ENCODE measurements around the gene LPO.

Gene LPO

GRCh38 chr17:58276423-58276822, 38.0 kb downstream of the LPO start:
- TF ChIP-seq ESRRG (CRISPR knock-in tag; IDR thresholded peaks at IDR 0.05) = no peak
- TF ChIP-seq ISL1 (CRISPR knock-in tag; IDR thresholded peaks at IDR 0.05) = no peak
- TF ChIP-seq, protein P1, sequence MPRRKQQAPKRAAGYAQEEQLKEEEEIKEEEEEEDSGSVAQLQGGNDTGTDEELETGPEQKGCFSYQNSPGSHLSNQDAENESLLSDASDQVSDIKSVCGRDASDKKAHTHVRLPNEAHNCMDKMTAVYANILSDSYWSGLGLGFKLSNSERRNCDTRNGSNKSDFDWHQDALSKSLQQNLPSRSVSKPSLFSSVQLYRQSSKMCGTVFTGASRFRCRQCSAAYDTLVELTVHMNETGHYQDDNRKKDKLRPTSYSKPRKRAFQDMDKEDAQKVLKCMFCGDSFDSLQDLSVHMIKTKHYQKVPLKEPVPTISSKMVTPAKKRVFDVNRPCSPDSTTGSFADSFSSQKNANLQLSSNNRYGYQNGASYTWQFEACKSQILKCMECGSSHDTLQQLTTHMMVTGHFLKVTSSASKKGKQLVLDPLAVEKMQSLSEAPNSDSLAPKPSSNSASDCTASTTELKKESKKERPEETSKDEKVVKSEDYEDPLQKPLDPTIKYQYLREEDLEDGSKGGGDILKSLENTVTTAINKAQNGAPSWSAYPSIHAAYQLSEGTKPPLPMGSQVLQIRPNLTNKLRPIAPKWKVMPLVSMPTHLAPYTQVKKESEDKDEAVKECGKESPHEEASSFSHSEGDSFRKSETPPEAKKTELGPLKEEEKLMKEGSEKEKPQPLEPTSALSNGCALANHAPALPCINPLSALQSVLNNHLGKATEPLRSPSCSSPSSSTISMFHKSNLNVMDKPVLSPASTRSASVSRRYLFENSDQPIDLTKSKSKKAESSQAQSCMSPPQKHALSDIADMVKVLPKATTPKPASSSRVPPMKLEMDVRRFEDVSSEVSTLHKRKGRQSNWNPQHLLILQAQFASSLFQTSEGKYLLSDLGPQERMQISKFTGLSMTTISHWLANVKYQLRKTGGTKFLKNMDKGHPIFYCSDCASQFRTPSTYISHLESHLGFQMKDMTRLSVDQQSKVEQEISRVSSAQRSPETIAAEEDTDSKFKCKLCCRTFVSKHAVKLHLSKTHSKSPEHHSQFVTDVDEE (CRISPR knock-in tag; IDR thresholded peaks at IDR 0.05) = no peak
- TF ChIP-seq ZNF565 (CRISPR knock-in tag; conservative IDR thresholded peaks at IDR 0.05; ENCODE audit: low read depth) = no peak
- TF ChIP-seq ZFP3 (CRISPR knock-in tag; IDR thresholded peaks at IDR 0.05) = no peak
- TF ChIP-seq OSR1 (CRISPR knock-in tag; IDR thresholded peaks at IDR 0.05) = no peak
- no peak for TF ChIP-seq CREB5 (CRISPR knock-in tag; IDR thresholded peaks at IDR 0.05; ENCODE audit: low read depth)
- no peak for TF ChIP-seq PPARA (CRISPR knock-in tag; IDR thresholded peaks at IDR 0.05; ENCODE audit: borderline replicate concordance)
- no peak for TF ChIP-seq ZFP30 (CRISPR knock-in tag; IDR thresholded peaks at IDR 0.05)
- TF ChIP-seq ARNTL (CRISPR knock-in tag; IDR thresholded peaks at IDR 0.05; ENCODE audit: borderline replicate concordance, low read depth) = no peak
- TF ChIP-seq ZC3H10 (CRISPR knock-in tag; IDR thresholded peaks at IDR 0.05) = no peak
- TF ChIP-seq ZNF70 (CRISPR knock-in tag; IDR thresholded peaks at IDR 0.05) = no peak
- TF ChIP-seq TOX (CRISPR knock-in tag; IDR thresholded peaks at IDR 0.05; ENCODE audit: borderline replicate concordance) = no peak
- no peak for TF ChIP-seq TCF4 (CRISPR knock-in tag; IDR thresholded peaks at IDR 0.05; ENCODE audit: borderline replicate concordance)
- TF ChIP-seq, protein P2, sequence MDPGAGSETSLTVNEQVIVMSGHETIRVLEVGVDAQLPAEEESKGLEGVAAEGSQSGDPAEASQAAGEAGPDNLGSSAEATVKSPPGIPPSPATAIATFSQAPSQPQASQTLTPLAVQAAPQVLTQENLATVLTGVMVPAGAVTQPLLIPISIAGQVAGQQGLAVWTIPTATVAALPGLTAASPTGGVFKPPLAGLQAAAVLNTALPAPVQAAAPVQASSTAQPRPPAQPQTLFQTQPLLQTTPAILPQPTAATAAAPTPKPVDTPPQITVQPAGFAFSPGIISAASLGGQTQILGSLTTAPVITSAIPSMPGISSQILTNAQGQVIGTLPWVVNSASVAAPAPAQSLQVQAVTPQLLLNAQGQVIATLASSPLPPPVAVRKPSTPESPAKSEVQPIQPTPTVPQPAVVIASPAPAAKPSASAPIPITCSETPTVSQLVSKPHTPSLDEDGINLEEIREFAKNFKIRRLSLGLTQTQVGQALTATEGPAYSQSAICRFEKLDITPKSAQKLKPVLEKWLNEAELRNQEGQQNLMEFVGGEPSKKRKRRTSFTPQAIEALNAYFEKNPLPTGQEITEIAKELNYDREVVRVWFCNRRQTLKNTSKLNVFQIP (CRISPR knock-in tag; IDR thresholded peaks at IDR 0.05; ENCODE audit: borderline replicate concordance, low read depth) = no peak
- TF ChIP-seq PATZ1 (CRISPR knock-in tag; IDR thresholded peaks at IDR 0.05; ENCODE audit: borderline replicate concordance) = no peak
- TF ChIP-seq ZNF8 (CRISPR knock-in tag; IDR thresholded peaks at IDR 0.05) = no peak
- ATAC-seq = no peak

DNA sequence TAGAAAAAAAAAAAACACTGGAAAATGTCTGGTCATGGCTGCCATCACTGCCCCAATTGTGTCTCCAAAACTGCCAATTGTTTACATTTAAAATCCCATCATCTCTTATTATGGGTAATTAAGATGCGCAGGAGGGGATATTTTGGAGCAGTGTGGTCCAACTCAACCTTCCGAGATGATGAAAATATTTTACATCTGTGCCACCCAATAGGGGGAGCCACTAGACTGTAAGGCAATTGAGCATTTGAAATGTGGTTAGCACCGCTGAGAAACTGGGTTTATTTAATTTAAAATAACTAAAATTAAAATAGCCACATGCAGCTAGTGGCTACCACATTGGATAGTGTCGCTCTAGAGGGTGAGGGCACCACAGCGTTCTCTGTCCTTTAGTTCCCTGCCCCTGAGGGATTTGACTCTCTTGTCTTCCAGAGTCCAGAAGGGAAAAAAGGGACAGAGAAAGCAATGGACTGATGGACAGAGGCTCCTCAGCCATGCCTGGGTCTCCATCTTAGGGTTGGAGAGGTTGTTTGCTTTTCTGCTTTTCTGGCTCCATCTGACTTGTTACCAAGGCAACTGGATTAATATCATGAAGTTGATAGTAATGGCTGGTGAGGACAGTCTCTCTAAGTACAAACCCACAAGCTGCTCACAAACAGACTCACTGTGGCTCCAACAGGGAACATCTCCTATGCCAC, 38.9 kb downstream of the LPO start:
- TF ChIP-seq ZFP3 (CRISPR knock-in tag; IDR thresholded peaks at IDR 0.05) (no peak), CSDC2 (CRISPR knock-in tag; IDR thresholded peaks at IDR 0.05) (no peak), CREB5 (CRISPR knock-in tag; IDR thresholded peaks at IDR 0.05; ENCODE audit: low read depth) (no peak)
- TF ChIP-seq, protein P3, sequence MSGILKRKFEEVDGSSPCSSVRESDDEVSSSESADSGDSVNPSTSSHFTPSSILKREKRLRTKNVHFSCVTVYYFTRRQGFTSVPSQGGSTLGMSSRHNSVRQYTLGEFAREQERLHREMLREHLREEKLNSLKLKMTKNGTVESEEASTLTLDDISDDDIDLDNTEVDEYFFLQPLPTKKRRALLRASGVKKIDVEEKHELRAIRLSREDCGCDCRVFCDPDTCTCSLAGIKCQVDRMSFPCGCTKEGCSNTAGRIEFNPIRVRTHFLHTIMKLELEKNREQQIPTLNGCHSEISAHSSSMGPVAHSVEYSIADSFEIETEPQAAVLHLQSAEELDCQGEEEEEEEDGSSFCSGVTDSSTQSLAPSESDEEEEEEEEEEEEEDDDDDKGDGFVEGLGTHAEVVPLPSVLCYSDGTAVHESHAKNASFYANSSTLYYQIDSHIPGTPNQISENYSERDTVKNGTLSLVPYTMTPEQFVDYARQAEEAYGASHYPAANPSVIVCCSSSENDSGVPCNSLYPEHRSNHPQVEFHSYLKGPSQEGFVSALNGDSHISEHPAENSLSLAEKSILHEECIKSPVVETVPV (CRISPR knock-in tag; IDR thresholded peaks at IDR 0.05) = no peak
- TF ChIP-seq, protein P2 (CRISPR knock-in tag; IDR thresholded peaks at IDR 0.05; ENCODE audit: borderline replicate concordance, low read depth) = no peak
- no peak for ATAC-seq
